Endodermal cell (in vitro differentiated cells): ENCODE data around the gene KCNH5. TPM values are rescaled to one million over a fixed set of nuclear protein-coding genes. Genes with fewer than 3 reads are reported as not detected.

Experiments used
- DNase-seq: peaks from one replicate; pipeline ENCODE4 v3.0.0-alpha.2; 2017
- H3K27ac ChIP-seq: 2 replicates; pipeline ENCODE4 v1.5.1; 2013; ENCODE audit warnings: mild to moderate bottlenecking, low read depth, low read length, moderate library complexity
- H3K27me3 ChIP-seq: 2 replicates; pipeline ENCODE4 v1.6.1; 2013; ENCODE audit warnings: mild to moderate bottlenecking, low read length, moderate library complexity; ENCODE audit not compliant: insufficient read depth, control insufficient read depth, poor library complexity, severe bottlenecking
- H3K36me3 ChIP-seq: 2 replicates; pipeline ENCODE4 v1.7.0; 2013; ENCODE audit warnings: mild to moderate bottlenecking, low read length, moderate library complexity; ENCODE audit not compliant: control insufficient read depth, insufficient read depth
- H3K4me1 ChIP-seq: one replicate; pipeline ENCODE4 v1.7.0; 2013; ENCODE audit warnings: low read length; ENCODE audit not compliant: control insufficient read depth, insufficient read depth
- H3K4me3 ChIP-seq: 2 replicates; pipeline ENCODE4 v1.5.1; 2013; ENCODE audit warnings: mild to moderate bottlenecking, low read length, moderate library complexity
- H3K9ac ChIP-seq: 2 replicates; pipeline ENCODE4 v1.6.1; 2013; ENCODE audit warnings: mild to moderate bottlenecking, low read length, moderate library complexity; ENCODE audit not compliant: poor library complexity, severe bottlenecking; ENCODE audit errors: extremely low read depth
- H3K9me3 ChIP-seq: 2 replicates; pipeline ENCODE4 v1.6.1; 2013; ENCODE audit warnings: mild to moderate bottlenecking, low read length, moderate library complexity; ENCODE audit not compliant: control insufficient read depth
- H3K27ac Mint-ChIP-seq: 2 replicates; pipeline ENCODE4 v1.8.0; 2020; ENCODE audit warnings: mixed read lengths
- H3K27me3 Mint-ChIP-seq: 2 replicates; pipeline ENCODE4 v1.8.0; 2021; ENCODE audit warnings: mild to moderate bottlenecking, mixed read lengths; ENCODE audit not compliant: insufficient read depth
- H3K36me3 Mint-ChIP-seq: 2 replicates; pipeline ENCODE4 v1.8.0; 2020; ENCODE audit warnings: low read depth, mixed read lengths
- H3K4me1 Mint-ChIP-seq: 2 replicates; pipeline ENCODE4 v1.8.0; 2020; ENCODE audit warnings: mixed read lengths
- H3K4me3 Mint-ChIP-seq: 2 replicates; pipeline ENCODE4 v1.8.0; 2020; ENCODE audit warnings: mild to moderate bottlenecking, moderate library complexity, mixed read lengths
- H3K9me3 Mint-ChIP-seq: 2 replicates; pipeline ENCODE4 v1.8.0; 2020; ENCODE audit warnings: mild to moderate bottlenecking, mixed read lengths
- WGBS, 2 experiments: methylation state at CpG; one replicate each; pipeline versions ENCODE4 v1.1.5 to v1.1.7; 2013; ENCODE audit warnings: missing lambda C conversion rate in 2 of 2, mixed read lengths in 1 of 2; ENCODE audit not compliant: insufficient coverage in 1 of 2, insufficient read length in 1 of 2; 5-methylcytosine and 5-hydroxymethylcytosine counted together
- total RNA-seq, 2 donors: library from RNA; stranded (reverse); fragmentation: NEBNext Ultra II Directional in 1 of 2; extraction: Animal tissue kit (Norgen Biotek cat#: 25700) in 1 of 2; gene quantifications; 2 replicates in 1 of 2; 3 replicates in 1 of 2; pipeline ENCODE4 v1.2.1, GENCODE V29; 2021
- TF ChIP-seq, protein P1 (sequence below): fragments of 200-600 bp; sonication (generic); conservative IDR thresholded peaks from 2 replicates; pipeline ENCODE4 v1.5.0; 2021; ENCODE audit warnings: antibody characterized with exemption, mild to moderate bottlenecking

Gene KCNH5
- total RNA-seq, 2 donors from 2014 or later = 2.5 to 3.9 TPM

DNA sequence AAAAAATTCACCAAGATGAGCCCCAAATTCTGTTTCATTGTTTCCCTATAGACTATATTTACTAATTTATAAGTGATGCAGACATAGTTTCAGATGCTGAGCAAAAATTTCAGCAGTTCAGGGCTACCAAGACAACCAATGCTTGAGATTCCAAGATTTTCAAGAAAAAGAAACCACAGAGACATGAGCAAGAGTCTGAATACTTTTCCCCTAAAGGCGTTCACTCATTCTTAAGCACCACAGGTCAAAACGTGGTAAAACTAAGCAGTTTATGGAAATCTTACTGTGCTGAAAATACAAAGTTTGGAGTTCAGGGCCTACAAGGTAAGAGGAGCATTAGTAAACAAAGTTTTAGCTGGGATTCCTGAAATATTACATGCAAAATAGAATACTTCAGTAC is 221.2 kb downstream of the KCNH5 start:
- Mint-ChIP-seq H3K9me3 (peaks cover 31% of the 10 kb centered on the region), H3K27ac (no peak overlapping the region), H3K27me3 (no peaks in the 10 kb centered on the region), H3K36me3 (peaks cover 6% of the 10 kb centered on the region), H3K4me3 (no peak overlapping the region), H3K4me1 (no peaks in the 10 kb centered on the region)
- Histone ChIP-seq H3K27ac (no peak overlapping the region), H3K4me3 (no peak overlapping the region), H3K36me3 (no peaks in the 10 kb centered on the region), H3K9me3 (peaks cover 24% of the 10 kb centered on the region), H3K9ac (no peak overlapping the region), H3K4me1 (no peaks in the 10 kb centered on the region), H3K27me3 (no peaks in the 10 kb centered on the region)
- no peak for DNase-seq
- WGBS, 2 experiments = 83 to 89% methylated on average over 1 to 2 of the region's 2 CpGs
- TF ChIP-seq, protein P1, sequence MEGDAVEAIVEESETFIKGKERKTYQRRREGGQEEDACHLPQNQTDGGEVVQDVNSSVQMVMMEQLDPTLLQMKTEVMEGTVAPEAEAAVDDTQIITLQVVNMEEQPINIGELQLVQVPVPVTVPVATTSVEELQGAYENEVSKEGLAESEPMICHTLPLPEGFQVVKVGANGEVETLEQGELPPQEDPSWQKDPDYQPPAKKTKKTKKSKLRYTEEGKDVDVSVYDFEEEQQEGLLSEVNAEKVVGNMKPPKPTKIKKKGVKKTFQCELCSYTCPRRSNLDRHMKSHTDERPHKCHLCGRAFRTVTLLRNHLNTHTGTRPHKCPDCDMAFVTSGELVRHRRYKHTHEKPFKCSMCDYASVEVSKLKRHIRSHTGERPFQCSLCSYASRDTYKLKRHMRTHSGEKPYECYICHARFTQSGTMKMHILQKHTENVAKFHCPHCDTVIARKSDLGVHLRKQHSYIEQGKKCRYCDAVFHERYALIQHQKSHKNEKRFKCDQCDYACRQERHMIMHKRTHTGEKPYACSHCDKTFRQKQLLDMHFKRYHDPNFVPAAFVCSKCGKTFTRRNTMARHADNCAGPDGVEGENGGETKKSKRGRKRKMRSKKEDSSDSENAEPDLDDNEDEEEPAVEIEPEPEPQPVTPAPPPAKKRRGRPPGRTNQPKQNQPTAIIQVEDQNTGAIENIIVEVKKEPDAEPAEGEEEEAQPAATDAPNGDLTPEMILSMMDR = no peak

DNA sequence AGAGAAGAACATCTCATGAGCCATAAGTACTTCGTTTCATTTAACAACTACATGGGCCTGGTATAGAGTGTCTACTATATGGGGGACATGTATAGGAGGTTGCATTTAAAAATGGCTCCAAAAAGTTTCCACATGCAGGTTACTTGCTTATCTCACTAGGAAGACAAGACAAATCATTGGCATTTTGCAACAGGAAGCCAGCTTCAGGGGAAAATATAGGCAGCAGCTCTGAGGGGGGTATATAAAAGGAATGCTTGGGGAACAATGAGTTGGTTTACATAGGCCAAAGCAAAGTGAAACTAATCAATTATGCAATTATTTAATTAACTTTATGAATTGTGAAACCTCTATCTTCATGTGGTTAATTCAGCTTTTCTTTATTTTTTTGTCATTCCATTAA is 225.3 kb downstream of the KCNH5 start:
- no peaks in the 10 kb centered on the region for H3K36me3 ChIP-seq
- H3K9ac ChIP-seq = no peak overlapping the region
- H3K4me1 ChIP-seq = no peaks in the 10 kb centered on the region
- 86% methylated on average over 1 of the region's 1 CpG; no CpG with 5 or more reads in 1 of the 2 experiments for WGBS, 2 experiments
- H3K9me3 Mint-ChIP-seq = peaks cover 9% of the 10 kb centered on the region
- no peak overlapping the region for H3K27ac ChIP-seq
- no peak for DNase-seq
- no peaks in the 10 kb centered on the region for H3K27me3 ChIP-seq
- no peaks in the 10 kb centered on the region for H3K4me1 Mint-ChIP-seq
- H3K4me3 Mint-ChIP-seq = no peak overlapping the region
- H3K27ac Mint-ChIP-seq = no peak overlapping the region
- H3K9me3 ChIP-seq = peaks cover 6% of the 10 kb centered on the region
- TF ChIP-seq, protein P1 = no peak
- peaks cover 1% of the 10 kb centered on the region for H3K36me3 Mint-ChIP-seq
- no peaks in the 10 kb centered on the region for H3K27me3 Mint-ChIP-seq
- no peak overlapping the region for H3K4me3 ChIP-seq

DNA sequence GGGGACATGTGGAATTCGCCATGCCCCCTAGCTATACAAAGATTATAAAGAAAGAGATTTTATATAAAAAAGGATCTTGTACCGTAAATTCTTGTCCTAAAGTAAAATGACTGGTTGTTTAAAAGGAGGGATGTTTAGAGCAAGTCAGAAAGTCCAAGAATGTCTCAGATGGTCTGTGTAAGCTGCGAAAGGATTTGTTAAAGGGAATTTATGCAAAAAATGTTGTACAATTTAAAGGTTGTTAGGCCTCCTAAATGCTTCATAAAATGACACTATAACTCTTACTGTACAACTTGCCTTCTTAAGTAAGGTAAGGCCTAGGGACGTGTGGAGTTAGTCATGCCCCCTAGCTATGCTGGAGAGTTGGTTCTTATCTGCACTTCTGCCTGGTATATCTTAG is 237.6 kb downstream of the KCNH5 start:
- Mint-ChIP-seq H3K9me3 (peaks cover 29% of the 10 kb centered on the region), H3K36me3 (peaks cover 12% of the 10 kb centered on the region), H3K27ac (no peak overlapping the region), H3K4me1 (no peaks in the 10 kb centered on the region), H3K4me3 (no peak overlapping the region), H3K27me3 (no peaks in the 10 kb centered on the region)
- TF ChIP-seq, protein P1 = no peak
- H3K9ac ChIP-seq = no peak overlapping the region
- peak overlapping the region; percentile 52 for H3K4me3 ChIP-seq
- WGBS, 2 experiments = 67 to 80% methylated on average over 1 to 4 of the region's 4 CpGs
- H3K4me1 ChIP-seq = no peaks in the 10 kb centered on the region
- H3K27me3 ChIP-seq = no peaks in the 10 kb centered on the region
- peaks cover 55% of the 10 kb centered on the region for H3K9me3 ChIP-seq
- DNase-seq = no peak
- H3K27ac ChIP-seq = no peak overlapping the region
- no peaks in the 10 kb centered on the region for H3K36me3 ChIP-seq
